GM19351 (cell line): ENCODE measurements around the gene SPAG17.
A peak's percentile ranks its signal among the peaks of the same experiment; 100 is the strongest.

Experiments used
- ATAC-seq: cut with Tn5 transposase; IDR thresholded peaks from one replicate; pipeline ENCODE4 v1.9.1; 2021; ENCODE audit warnings: mild to moderate bottlenecking, moderate library complexity; ENCODE audit not compliant: unreplicated experiment

The SPAG17 gene

GRCh38 chr1:118185084-118185832 lies at the start of gene SPAG17:
TSS of gene SPAG17 (minus strand) at chr1:118185228. CDS start at chr1:118185157, 71 bp downstream.
- ATAC-seq, result no peak

- ATAC-seq, result no peak
Measured at GRCh38 chr1:118225471-118225870, 40.4 kb upstream of the SPAG17 start.

- ATAC-seq, result peak; percentile 85
Measured at GRCh38 chr1:118223426-118223825, 38.4 kb upstream of the SPAG17 start.

- ATAC-seq, result no peak
Measured at GRCh38 chr1:118219438-118219837, 34.4 kb upstream of the SPAG17 start.

- no peak for ATAC-seq
Measured at GRCh38 chr1:118217141-118217838, 32.3 kb upstream of the SPAG17 start.

- no peak for ATAC-seq
Measured at GRCh38 chr1:118214866-118215265, 29.8 kb upstream of the SPAG17 start.

- ATAC-seq, result no peak
Measured at GRCh38 chr1:118210723-118211110, 25.7 kb upstream of the SPAG17 start.

- no peak for ATAC-seq
Measured at GRCh38 chr1:118210051-118210722, 25.2 kb upstream of the SPAG17 start.

GRCh38 chr1:118209648-118210047 lies 24.6 kb upstream of the SPAG17 start:
- ATAC-seq, result no peak

- ATAC-seq, result no peak
Measured at GRCh38 chr1:118206966-118207365, 21.9 kb upstream of the SPAG17 start.

- ATAC-seq, result no peak
Measured at GRCh38 chr1:118204648-118205047, 19.6 kb upstream of the SPAG17 start.

GRCh38 chr1:118204105-118204504 lies 19.1 kb upstream of the SPAG17 start:
- ATAC-seq, result no peak

GRCh38 chr1:118202076-118202608 lies 17.1 kb upstream of the SPAG17 start:
- ATAC-seq, result peak; percentile 55

- peak; percentile 86 for ATAC-seq
Measured at GRCh38 chr1:118201524-118201923, 16.5 kb upstream of the SPAG17 start.

GRCh38 chr1:118200836-118201235 lies 15.8 kb upstream of the SPAG17 start:
- no peak for ATAC-seq

GRCh38 chr1:118190561-118190960 lies 5.5 kb upstream of the SPAG17 start:
- ATAC-seq, result no peak

GRCh38 chr1:118189564-118189963 lies 4.5 kb upstream of the SPAG17 start:
- no peak for ATAC-seq

GRCh38 chr1:118188411-118188810 lies 3.4 kb upstream of the SPAG17 start:
- ATAC-seq, result no peak

GRCh38 chr1:118186026-118186425 lies 998 bp upstream of the SPAG17 start:
- no peak for ATAC-seq

- ATAC-seq, result no peak
Measured at GRCh38 chr1:118184739-118185083, 317 bp downstream of the SPAG17 start.

- no peak for ATAC-seq
Measured at GRCh38 chr1:118183586-118183985, 1.4 kb downstream of the SPAG17 start.

GRCh38 chr1:118177998-118178397 lies 7.0 kb downstream of the SPAG17 start:
- no peak for ATAC-seq
